ELR (cell line): ENCODE measurements around the gene ASAP2.
A peak's percentile ranks its signal among the peaks of the same experiment; 100 is the strongest.

ENCODE experiments used
- DNase-seq: peaks from one replicate; pipeline ENCODE4 v3.0.0-alpha.2; 2015; ENCODE audit warnings: low read depth

ASAP2 gene

GRCh38 chr2:9403924-9404323, 197.3 kb downstream of the ASAP2 start:
- DNase-seq = peak; percentile 51

- DNase-seq = no peak
Measured at GRCh38 chr2:9404451-9404850, 197.8 kb downstream of the ASAP2 start.

- peak; percentile 36 for DNase-seq
Measured at GRCh38 chr2:9405636-9406035, 199.0 kb downstream of the ASAP2 start.

GRCh38 chr2:9406529-9407362, 200.1 kb downstream of the ASAP2 start:
- no peak for DNase-seq

GRCh38 chr2:9407363-9407811, 200.8 kb downstream of the ASAP2 start:
- DNase-seq = no peak

- DNase-seq = no peak
Measured at GRCh38 chr2:9408641-9409151, 202.1 kb downstream of the ASAP2 start.

- no peak for DNase-seq
Measured at GRCh38 chr2:9410108-9410507, 203.5 kb downstream of the ASAP2 start.

GRCh38 chr2:9412781-9413180, 206.2 kb downstream of the ASAP2 start:
- no peak for DNase-seq

GRCh38 chr2:9415516-9416169, 209.0 kb downstream of the ASAP2 start:
- peak; percentile 20 for DNase-seq

- DNase-seq = no peak
Measured at GRCh38 chr2:9416267-9416961, 209.8 kb downstream of the ASAP2 start.

GRCh38 chr2:9416962-9417316, 210.3 kb downstream of the ASAP2 start:
- no peak for DNase-seq

GRCh38 chr2:9417725-9418124, 211.1 kb downstream of the ASAP2 start:
- no peak for DNase-seq

GRCh38 chr2:9418746-9419145, 212.1 kb downstream of the ASAP2 start:
- DNase-seq = no peak

GRCh38 chr2:9419541-9419940, 212.9 kb downstream of the ASAP2 start:
- DNase-seq = no peak

- DNase-seq = no peak
Measured at GRCh38 chr2:9420495-9420894, 213.9 kb downstream of the ASAP2 start.

- peak; percentile 61 for DNase-seq
Measured at GRCh38 chr2:9422321-9423099, 215.9 kb downstream of the ASAP2 start.

GRCh38 chr2:9423100-9423921, 216.7 kb downstream of the ASAP2 start, which contains the start of the genes CPSF3 and ITGB1BP1:
Gene CPSF3, plus strand, starts transcription at chr2:9423654. Its CDS starts 120 bp downstream, at chr2:9423774.
Gene ITGB1BP1, minus strand, starts transcription at chr2:9423528. Its CDS starts 4,831 bp downstream, at chr2:9418697.
- peak; percentile 97 for DNase-seq

GRCh38 chr2:9423922-9424272, 217.3 kb downstream of the ASAP2 start:
- DNase-seq = peak; percentile 43

- DNase-seq = peak; percentile 25
Measured at GRCh38 chr2:9424447-9425164, 218.0 kb downstream of the ASAP2 start.

- peak; percentile 55 for DNase-seq
Measured at GRCh38 chr2:9428965-9429577, 222.5 kb downstream of the ASAP2 start.
